H1 (cell line): Measurements from ENCODE around the gene NCL. TPM values are rescaled to one million over a fixed set of nuclear protein-coding genes. Genes with fewer than 3 reads are reported as not detected.
A peak's percentile ranks its signal among the peaks of the same experiment; 100 is the strongest.

Experiments used
- CTCF ChIA-PET: fragments of 300-600 bp; sonication (Branson Sonifier 250); formaldehyde crosslinking; loops from one replicate; lab custom pipeline; 2021; ENCODE audit not compliant: partially characterized antibody; lab: Charles Lee
- POLR2A ChIA-PET: fragments of 300-600 bp; sonication (Branson Sonifier 250); formaldehyde crosslinking; loops from one replicate; lab custom pipeline; 2021; ENCODE audit warnings: inconsistent platforms; ENCODE audit not compliant: partially characterized antibody; lab: Charles Lee
- DNase-seq, 2 experiments: peaks; one replicate each; pipeline versions ENCODE4 v3.0.0 to v3.0.0-alpha.2; 2010 to 2022; ENCODE audit warnings: low spot score in 2 of 2, low read depth in 1 of 2, mixed read lengths in 1 of 2
- FAIRE-seq: peaks from 2 replicates; lab custom pipeline; 2011; peaks lifted over from hg19 to GRCh38; lab: Jason Lieb, UNC
- H2AFZ ChIP-seq: 2 replicates; pipeline ENCODE4 v1.8.1; 2012; ENCODE audit warnings: low read length, inconsistent platforms
- H2AK5ac ChIP-seq: 2 replicates; pipeline ENCODE4 v1.6.1; 2013; ENCODE audit warnings: low read depth, low read length
- H2BK120ac ChIP-seq: replicated peaks from 2 replicates; pipeline ENCODE3; 2013; ENCODE audit warnings: low read depth, low read length, inconsistent platforms
- H2BK12ac ChIP-seq: 2 replicates; pipeline ENCODE4 v1.6.1; 2013; ENCODE audit warnings: low read depth, low read length
- H2BK15ac ChIP-seq: 2 replicates; pipeline ENCODE4 v1.6.1; 2013; ENCODE audit warnings: low read length
- H2BK20ac ChIP-seq: 2 replicates; pipeline ENCODE4 v1.6.1; 2013; ENCODE audit warnings: low read length
- H2BK5ac ChIP-seq: 2 replicates; pipeline ENCODE4 v1.6.1; 2013; ENCODE audit warnings: low read depth, low read length
- H3K14ac ChIP-seq: 2 replicates; pipeline ENCODE4 v1.6.1; 2013; ENCODE audit warnings: inconsistent platforms; ENCODE audit not compliant: insufficient read length
- H3K18ac ChIP-seq: 2 replicates; pipeline ENCODE4 v1.6.1; 2013; ENCODE audit warnings: low read length; ENCODE audit errors: extremely low read depth
- H3K23ac ChIP-seq: 2 replicates; pipeline ENCODE4 v1.6.1; 2013; ENCODE audit warnings: inconsistent platforms; ENCODE audit not compliant: insufficient read length
- H3K23me2 ChIP-seq: 2 replicates; pipeline ENCODE4 v1.6.1; 2013; ENCODE audit warnings: low read depth, low read length
- H3K27ac ChIP-seq: 2 replicates; pipeline ENCODE4 v1.6.1; 2011; ENCODE audit warnings: low read depth, low read length, inconsistent platforms
- H3K27me3 ChIP-seq, 4 experiments: replicated peaks in 1 of 4; 1 replicate in 1 of 4; 2 replicates in 3 of 4; pipeline versions ENCODE4 v1.6.1 to v1.8.1; 2011 to 2013; ENCODE audit warnings: low read length in 3 of 4, mild to moderate bottlenecking in 3 of 4, inconsistent platforms in 2 of 4, mixed read lengths in 2 of 4, moderate library complexity in 1 of 4; ENCODE audit not compliant: control insufficient read depth in 3 of 4, insufficient read depth in 3 of 4; ENCODE audit errors: extremely low read depth in 1 of 4
- H3K36me3 ChIP-seq, 4 experiments: 2 replicates each; pipeline versions ENCODE4 v1.6.1 to v1.8.1; 2011 to 2013; ENCODE audit warnings: mild to moderate bottlenecking in 4 of 4, low read length in 3 of 4, moderate library complexity in 2 of 4, control low read depth in 1 of 4, inconsistent platforms in 1 of 4; ENCODE audit not compliant: insufficient read depth in 4 of 4, control insufficient read depth in 2 of 4
- H3K4ac ChIP-seq: replicated peaks from 2 replicates; pipeline ENCODE3; 2013; ENCODE audit warnings: low read length, low read depth, mixed read lengths, inconsistent platforms; ENCODE audit not compliant: insufficient read length
- H3K4me1 ChIP-seq, 4 experiments: replicated peaks in 1 of 4; 1 replicate in 1 of 4; 2 replicates in 3 of 4; pipeline versions ENCODE4 v1.6.1 to v1.8.1; 2011 to 2013; ENCODE audit warnings: low read length in 3 of 4, inconsistent platforms in 2 of 4, mixed read lengths in 1 of 4; ENCODE audit not compliant: insufficient read depth in 4 of 4, control insufficient read depth in 3 of 4
- H3K4me2 ChIP-seq, 2 experiments: 2 replicates each; pipeline versions ENCODE4 v1.6.1 to v1.8.1; 2011 to 2013; ENCODE audit warnings: low read depth in 2 of 2, low read length in 2 of 2, control low read depth in 1 of 2, inconsistent platforms in 1 of 2, mild to moderate bottlenecking in 1 of 2; ENCODE audit not compliant: insufficient read depth in 1 of 2
- H3K4me3 ChIP-seq, 4 experiments: fragments of 200-600, 300-600 bp in 1 of 4; sonication (generic), shearing (Covaris generic), sonication (Bioruptor Twin) in 1 of 4; 2 replicates each; pipeline versions ENCODE4 v1.5.1 to v1.8.1; 2011 to 2016; ENCODE audit warnings: low read length in 4 of 4, low read depth in 3 of 4, control low read depth in 2 of 4, inconsistent platforms in 2 of 4, mild to moderate bottlenecking in 2 of 4, mixed read lengths in 1 of 4, moderate library complexity in 1 of 4; ENCODE audit not compliant: insufficient read depth in 2 of 4; ENCODE audit errors: extremely low read depth in 1 of 4
- H3K56ac ChIP-seq: replicated peaks from 2 replicates; pipeline ENCODE3; 2013; ENCODE audit warnings: low read depth, mild to moderate bottlenecking, mixed read lengths, low read length, inconsistent platforms; ENCODE audit not compliant: insufficient read length
- H3K79me1 ChIP-seq: 2 replicates; pipeline ENCODE4 v1.6.1; 2013; ENCODE audit warnings: low read depth, low read length, control low read depth
- H3K79me2 ChIP-seq, 2 experiments: 2 replicates each; pipeline versions ENCODE4 v1.6.1 to v1.8.1; 2012 to 2013; ENCODE audit warnings: low read length in 2 of 2, mild to moderate bottlenecking in 2 of 2, inconsistent platforms in 1 of 2; ENCODE audit not compliant: insufficient read depth in 2 of 2, control insufficient read depth in 1 of 2
- H3K9ac ChIP-seq, 4 experiments: replicated peaks in 1 of 4; 1 replicate in 1 of 4; 2 replicates in 3 of 4; pipeline versions ENCODE4 v1.6.1 to v1.8.1; 2011 to 2013; ENCODE audit warnings: low read depth in 3 of 4, low read length in 3 of 4, control low read depth in 2 of 4, mild to moderate bottlenecking in 2 of 4, moderate library complexity in 2 of 4, inconsistent platforms in 1 of 4; ENCODE audit errors: extremely low read depth in 1 of 4
- H3K9me3 ChIP-seq, 2 experiments: 2 replicates each; pipeline versions ENCODE4 v1.6.1 to v1.8.1; 2012 to 2013; ENCODE audit warnings: mild to moderate bottlenecking in 2 of 2, moderate library complexity in 2 of 2, control low read depth in 1 of 2, inconsistent platforms in 1 of 2, low read depth in 1 of 2, low read length in 1 of 2, mixed read lengths in 1 of 2; ENCODE audit not compliant: insufficient read depth in 2 of 2
- H4K20me1 ChIP-seq, 2 experiments: replicated peaks in 1 of 2; 2 replicates each; pipeline versions ENCODE3 to v1.8.1; 2011 to 2013; ENCODE audit warnings: inconsistent platforms in 2 of 2, low read length in 2 of 2, mild to moderate bottlenecking in 1 of 2; ENCODE audit not compliant: insufficient read depth in 2 of 2, control insufficient read depth in 1 of 2
- H4K5ac ChIP-seq: 2 replicates; pipeline ENCODE4 v1.6.1; 2013; ENCODE audit warnings: low read length, low read depth, mixed read lengths, inconsistent platforms; ENCODE audit not compliant: insufficient read length
- H4K8ac ChIP-seq: 2 replicates; pipeline ENCODE4 v1.8.0; 2013; ENCODE audit warnings: mild to moderate bottlenecking, moderate library complexity, low read length, inconsistent platforms; ENCODE audit not compliant: insufficient read depth; ENCODE audit errors: extremely low read depth
- H4K91ac ChIP-seq: replicated peaks from 2 replicates; pipeline ENCODE3; 2013; ENCODE audit warnings: low read length, mixed read lengths, inconsistent platforms; ENCODE audit not compliant: insufficient read length
- CTBP2 ChIP-seq: IDR thresholded peaks from 2 replicates; pipeline ENCODE4 v1.7.0; 2011; ENCODE audit warnings: borderline replicate concordance, mild to moderate bottlenecking, moderate library complexity, mixed read lengths, low read length; ENCODE audit not compliant: insufficient read depth, insufficient read length
- E2F6 ChIP-seq: IDR thresholded peaks from 2 replicates; pipeline ENCODE4 v1.6.1; 2012; ENCODE audit warnings: inconsistent platforms
- EP300 ChIP-seq, 2 experiments: IDR thresholded peaks; 1 replicate in 1 of 2; 2 replicates in 1 of 2; pipeline ENCODE4 v1.6.1; 2011 to 2012; ENCODE audit warnings: low read depth in 2 of 2, low read length in 2 of 2, mild to moderate bottlenecking in 2 of 2, borderline replicate concordance in 1 of 2, inconsistent platforms in 1 of 2, moderate library complexity in 1 of 2
- HDAC6 ChIP-seq: IDR thresholded peaks from one replicate; pipeline ENCODE4 v1.7.1; 2012; ENCODE audit warnings: low read depth, mild to moderate bottlenecking, inconsistent platforms, low read length, moderate library complexity
- KDM4A ChIP-seq: IDR thresholded peaks from one replicate; pipeline ENCODE4 v1.7.1; 2012; ENCODE audit warnings: low read depth, mild to moderate bottlenecking, moderate library complexity, low read length, inconsistent platforms; ENCODE audit not compliant: severe bottlenecking
- NRF1 ChIP-seq: IDR thresholded peaks from 2 replicates; pipeline ENCODE4 v1.6.1; 2011; ENCODE audit warnings: mild to moderate bottlenecking, low read depth, low read length, improper control_type of control experiment
- PHF8 ChIP-seq: fragments of 200-600 bp; sonication (generic); conservative IDR thresholded peaks from 2 replicates; pipeline ENCODE4 v1.7.1; 2012; ENCODE audit warnings: low read depth, mild to moderate bottlenecking, inconsistent platforms, low read length, moderate library complexity
- SIX5 ChIP-seq: IDR thresholded peaks from 2 replicates; pipeline ENCODE4 v1.6.1; 2011; ENCODE audit warnings: mild to moderate bottlenecking, low read depth, low read length
- SP1 ChIP-seq: IDR thresholded peaks from 2 replicates; pipeline ENCODE4 v1.6.1; 2011; ENCODE audit warnings: low read depth, low read length
- WGBS, 2 experiments: shearing (Covaris generic) in 1 of 2; methylation state at CpG; one replicate each; pipeline versions ENCODE4 v1.1.6 to v1.1.7; 2013 to 2015; ENCODE audit warnings: low lambda C conversion rate in 2 of 2, mixed read lengths in 2 of 2, inconsistent platforms in 1 of 2, low coverage in 1 of 2, missing lambda C conversion rate in 1 of 2; ENCODE audit not compliant: insufficient replicate concordance in 2 of 2, insufficient coverage in 1 of 2, insufficient read length in 1 of 2; ENCODE audit errors: extremely low coverage in 1 of 2, missing lambda C conversion rate in 1 of 2; 5-methylcytosine and 5-hydroxymethylcytosine counted together
- polyA plus RNA-seq, 7 experiments: library from polyadenylated mRNA; depleted of rRNA in 3 of 7; stranded (reverse) in 5 of 7; unstranded in 2 of 7; fragments of >200 nt in 5 of 7; fragments of 200-250 nt in 2 of 7; gene quantifications; 1 replicate in 5 of 7; 2 replicates in 1 of 7; 4 replicates in 1 of 7; pipeline versions ENCODE4 v1.2.1 to v1.2.3, GENCODE V29; 2011 to 2013; ENCODE audit warnings: missing spikeins in 2 of 7, mixed read lengths in 2 of 7
- total RNA-seq: library from RNA; stranded (reverse); fragmentation: NEBNext Ultra II Directional; extraction: Animal tissue kit (Norgen Biotek cat#: 25700); gene quantifications from 2 replicates; pipeline ENCODE4 v1.2.1, GENCODE V29; 2021

The NCL gene
- total and polyA plus RNA-seq, 2 of the 8 experiments (the other 6 are each of a cell fraction or from before 2014, with no cell fraction given), result 61.2 to 1,478 TPM

- Histone ChIP-seq H3K36me3 (no peaks in the 10 kb centered on the region), H4K91ac (no peak overlapping the region), H3K27ac (no peak overlapping the region), H3K4me2 (no peak overlapping the region; a peak in 1 of 4 replicates), H2BK120ac (no peak overlapping the region), H3K27me3 (no peaks in the 10 kb centered on the region), H2AFZ (no peak overlapping the region), H3K4me1 (peaks cover 0 to 3% (median 2%) of the 10 kb centered on the region in 4 experiments; a peak in 3 of 7 replicates), H3K23me2 (peaks cover 2% of the 10 kb centered on the region; the same call in 1 of the 2 replicates), H3K14ac (no peak overlapping the region), H3K56ac (no peak overlapping the region), H4K8ac (no peak overlapping the region), H4K5ac (no peak overlapping the region), H2BK5ac (peak overlapping the region; percentile 39; the same call in 1 of the 2 replicates), H3K23ac (no peak overlapping the region), H2BK12ac (no peak overlapping the region), H3K4ac (no peak overlapping the region), H3K79me2 (0 out of 4 replicates have a peak, but pooled peaks cover 0 to 3% of the 10 kb centered on the region in 2 experiments), H3K9ac (no peak overlapping the region), H3K9me3 (no peaks in the 10 kb centered on the region), H2BK15ac (0 out of 2 replicates have a peak overlapping the region, but pooled peaks have one; percentile 10), H4K20me1 (no peaks in the 10 kb centered on the region), H2AK5ac (no peak overlapping the region), H3K79me1 (no peaks in the 10 kb centered on the region), H2BK20ac (no peak overlapping the region), H3K18ac (no peak overlapping the region), H3K4me3 (no peak overlapping the region)
- FAIRE-seq, result no peak
- TF ChIP-seq NRF1 (no peak), HDAC6 (no peak), EP300 (IDR thresholded peaks at IDR 0.05; ENCODE audit: borderline replicate concordance in 1 of 2, low read depth in 2 of 2, low read length in 2 of 2) (no peak), KDM4A (no peak), CTBP2 (no peak), SIX5 (no peak), SP1 (no peak), E2F6 (no peak), PHF8 (no peak)
- whole genome bisulfite sequencing, 2 experiments, result 88% methylated on average over 6 of the region's 6 CpGs; no CpG with 5 or more reads in 1 of the 2 experiments
- DNase-seq, result no peak
- CTCF ChIA-PET, result interaction anchor here (0.6 to 10.2 kb wide), 7 partner anchors 9 to 119 kb away, joined by 3 to 94 read pairs (median 3); no protein-coding TSS in a partner anchor
- POLR2A ChIA-PET, result interaction anchor here (11.8 to 14.9 kb wide), 2 partner anchors 10 to 15 kb away, joined by 364 to 431 read pairs; no protein-coding TSS in a partner anchor
These were observed 6.1 kb upstream of the NCL start for GRCh38 chr2:231470246-231470900.
